IPS DF 19.7 (cell line): Measurements from ENCODE around the gene MBOAT2.
A peak's percentile ranks its signal among the peaks of the same experiment; 100 is the strongest.
"Not testable (repeated sequence)": the region's sequence is repeated elsewhere in the genome, so short reads cannot be mapped to it uniquely, and the experiment has no call there.

Source experiments
- DNase-seq: peaks from one replicate; pipeline ENCODE4 v3.0.0-alpha.2; 2013; ENCODE audit warnings: low read depth, low spot score

Gene MBOAT2

DNA sequence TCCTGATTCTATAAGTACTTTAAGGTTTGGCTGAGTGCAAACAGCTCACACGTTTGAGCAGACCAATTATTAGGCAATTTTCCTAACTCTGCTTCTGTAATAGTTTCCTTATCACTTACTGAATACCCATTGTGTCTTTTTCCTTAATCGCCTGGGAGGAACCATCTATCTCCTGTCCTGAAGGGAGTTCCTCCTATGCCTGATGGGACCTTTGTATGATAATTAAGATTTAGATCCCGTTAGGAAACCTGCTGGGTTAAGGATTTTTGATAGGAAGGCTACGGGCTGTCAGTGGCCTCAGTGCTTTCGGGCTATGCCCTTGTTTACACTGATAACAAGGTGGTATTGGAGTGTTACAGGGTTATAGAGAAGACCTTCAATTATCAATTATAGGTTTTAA, 106.8 kb downstream of the MBOAT2 start:
- DNase-seq = not testable (repeated sequence)

DNA sequence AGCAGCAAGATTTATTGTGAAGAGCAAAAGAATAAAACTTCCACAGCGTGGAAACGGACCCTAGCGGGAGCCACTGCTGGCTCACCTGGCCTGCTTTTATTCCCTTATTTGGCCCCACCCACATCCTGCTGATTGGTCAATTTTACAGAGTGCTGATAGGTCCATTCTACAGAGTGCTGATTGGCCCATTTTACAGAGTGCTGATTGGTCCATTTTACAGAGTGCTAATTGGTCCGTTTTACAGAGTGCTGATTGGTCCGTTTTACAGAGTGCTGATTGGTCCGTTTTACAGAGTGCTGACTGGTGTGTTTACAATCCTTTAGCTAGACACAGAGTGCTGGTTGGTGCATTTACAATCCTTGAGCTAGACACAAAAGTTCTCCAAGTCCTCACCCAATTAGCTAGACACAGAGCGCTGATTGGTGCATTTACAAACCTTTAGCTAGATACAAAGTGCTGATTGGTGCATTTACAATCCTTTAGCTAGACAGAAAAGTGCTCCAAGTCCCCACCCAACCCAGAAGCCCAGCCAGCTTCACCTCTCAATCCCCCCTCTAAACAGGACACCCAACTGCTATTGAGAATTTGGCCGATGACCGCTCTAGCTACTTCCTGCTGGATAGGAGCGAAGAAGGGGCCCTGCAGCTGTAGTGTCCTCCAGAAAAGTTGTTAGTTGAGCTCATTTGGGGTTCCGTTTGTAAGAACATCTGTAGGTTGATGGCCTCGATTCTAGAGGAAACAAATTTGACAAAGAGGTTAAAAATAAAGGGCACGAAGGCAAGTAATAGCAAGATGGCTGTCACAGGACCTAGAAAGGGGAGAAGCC, 108.2 kb downstream of the MBOAT2 start:
- not testable (repeated sequence) for DNase-seq

DNA sequence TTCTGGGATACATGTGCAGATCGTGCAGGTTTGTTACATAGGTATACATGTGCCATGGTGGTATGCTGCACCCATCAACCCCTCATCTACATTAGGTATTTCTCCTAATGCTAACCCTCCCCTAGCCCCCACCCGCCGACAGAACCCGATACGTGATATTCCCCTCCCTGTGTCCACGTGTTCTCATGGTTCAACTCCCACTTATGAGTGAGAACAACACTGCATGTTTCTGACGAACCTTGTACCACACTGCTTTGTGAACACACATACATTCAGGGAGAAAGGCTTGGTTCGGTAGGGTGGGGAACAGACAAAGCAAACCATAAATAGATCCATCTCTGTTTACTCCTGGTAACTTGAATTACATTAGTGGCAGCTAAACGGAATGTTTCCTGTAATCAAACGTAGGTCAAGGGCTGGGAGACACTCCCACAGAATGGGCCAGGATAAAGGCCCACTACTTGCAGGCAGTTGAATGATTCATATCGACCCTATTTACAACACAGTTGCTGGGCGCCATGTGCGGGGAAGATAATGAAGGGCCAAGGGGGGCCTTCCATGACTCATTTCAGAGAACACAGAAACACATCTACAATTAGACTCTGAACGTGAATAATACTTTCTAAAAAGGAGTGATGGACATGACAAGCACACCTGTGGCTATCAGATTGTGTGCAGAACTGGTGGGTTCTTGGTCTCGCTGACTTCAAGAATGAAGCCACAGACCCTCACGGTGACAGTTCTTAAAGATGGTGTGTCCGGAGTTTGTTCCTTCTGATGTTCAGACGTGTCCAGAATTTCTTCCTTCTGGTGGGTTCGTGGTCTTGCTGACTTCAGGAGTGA, 109.3 kb downstream of the MBOAT2 start:
- no peak for DNase-seq

DNA sequence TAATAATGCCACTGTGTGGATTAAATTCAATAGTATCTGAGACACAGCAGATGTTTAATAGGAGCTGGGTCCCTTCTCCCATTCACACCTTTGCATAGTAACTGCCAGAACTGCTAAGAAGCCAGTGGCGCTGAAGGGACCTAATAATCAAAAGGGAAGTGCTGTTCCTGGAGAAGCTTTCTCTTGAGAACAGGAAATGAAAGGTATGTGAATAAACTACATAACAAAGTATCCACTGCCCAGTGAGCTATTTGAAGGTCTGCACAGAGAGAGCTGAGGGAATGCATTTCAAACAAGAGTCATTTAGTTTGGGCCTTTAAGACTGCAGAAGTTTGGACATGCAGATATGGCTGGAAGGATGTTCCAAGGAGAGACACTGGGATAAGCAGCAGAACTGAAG, 110.0 kb downstream of the MBOAT2 start:
- DNase-seq = no peak

DNA sequence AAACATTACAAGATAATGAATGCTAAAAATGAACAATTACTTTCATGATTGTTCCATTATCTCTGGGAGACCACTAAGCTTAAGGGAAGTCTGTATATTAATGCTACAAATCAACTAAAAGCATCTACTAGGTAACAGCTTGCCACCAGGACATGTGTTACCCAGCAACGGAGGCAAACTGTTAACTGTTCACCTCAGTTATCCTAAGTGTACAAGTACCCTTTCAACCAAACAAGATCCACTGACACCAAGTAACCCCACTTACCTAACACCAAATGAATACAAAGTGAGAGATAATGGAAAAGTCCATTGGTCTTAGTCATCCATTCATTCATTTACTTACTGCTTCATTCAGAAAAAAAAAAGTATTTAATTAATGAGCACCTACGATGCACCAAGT, 111.4 kb downstream of the MBOAT2 start:
- no peak for DNase-seq

DNA sequence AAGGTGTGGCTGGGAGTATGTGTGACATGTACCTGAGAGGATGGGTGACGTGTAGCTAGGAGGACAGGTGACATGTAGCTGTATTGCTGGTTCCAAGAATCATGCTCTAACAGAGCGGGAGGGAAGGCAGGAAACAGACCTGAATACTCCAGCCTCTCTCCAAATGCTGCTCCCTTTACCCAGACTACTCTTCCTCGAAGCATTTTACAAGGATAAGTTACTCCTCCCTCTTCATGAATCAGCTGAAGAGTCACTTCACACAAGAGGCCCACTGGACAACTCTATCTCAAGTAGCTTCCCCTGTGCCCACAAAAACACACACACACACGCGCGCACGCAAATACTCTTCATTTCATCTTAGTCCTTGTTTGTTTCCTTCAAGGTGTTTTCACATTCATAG, 113.5 kb downstream of the MBOAT2 start:
- no peak for DNase-seq

DNA sequence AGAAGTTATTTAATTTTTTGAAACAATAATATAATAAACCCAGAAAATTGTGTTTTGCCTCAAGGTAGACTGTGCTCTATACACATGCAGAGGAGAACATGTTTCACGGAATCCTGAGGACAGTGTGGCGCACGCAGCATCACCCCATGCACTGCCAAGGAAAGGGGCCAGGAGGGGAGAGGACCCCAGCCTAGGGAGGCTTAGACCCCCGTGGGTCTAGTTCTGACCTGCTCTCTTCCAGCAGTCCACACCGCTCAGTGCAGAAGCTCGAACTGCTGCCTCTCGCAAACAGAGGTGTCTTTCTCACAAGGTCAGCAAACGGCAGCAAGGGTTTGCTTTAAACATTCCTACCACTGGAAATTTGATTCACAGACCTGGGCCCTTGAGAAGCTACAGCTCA, 114.5 kb downstream of the MBOAT2 start:
- DNase-seq = no peak

DNA sequence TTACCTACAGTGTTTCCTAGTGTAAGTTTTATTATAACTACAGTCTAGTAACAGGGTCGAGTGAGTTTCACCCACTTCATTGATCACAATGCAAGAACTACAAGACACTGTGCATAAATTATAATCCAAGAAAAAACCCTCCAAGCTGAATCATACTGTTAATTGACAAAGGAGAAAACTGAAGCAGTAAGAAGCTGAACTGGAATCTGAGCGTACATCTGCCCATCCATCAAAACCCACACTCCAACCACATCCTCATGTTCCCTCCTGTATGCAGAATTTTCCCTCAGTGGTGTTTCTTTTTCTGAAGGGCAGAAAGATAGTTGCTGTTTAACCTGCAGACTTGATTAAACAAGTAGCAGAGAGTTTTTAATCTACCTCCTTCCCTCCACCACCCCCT, 116.6 kb downstream of the MBOAT2 start:
- DNase-seq = no peak

DNA sequence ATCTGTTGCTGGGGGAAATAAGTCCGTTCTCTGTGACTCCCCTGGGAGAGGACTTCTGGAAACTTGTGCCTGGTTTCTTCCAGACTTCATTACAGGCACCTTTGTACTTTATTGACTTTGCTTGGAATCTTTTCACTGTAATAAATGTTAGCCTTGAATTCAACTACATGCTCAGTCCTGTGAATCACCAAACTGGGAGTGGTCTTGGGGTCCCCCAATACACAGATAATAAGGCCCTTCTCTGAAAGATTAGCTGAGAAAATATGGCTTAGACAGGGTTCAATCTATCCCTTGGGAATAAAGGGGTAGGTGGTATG, 117.3 kb downstream of the MBOAT2 start:
- DNase-seq = no peak

DNA sequence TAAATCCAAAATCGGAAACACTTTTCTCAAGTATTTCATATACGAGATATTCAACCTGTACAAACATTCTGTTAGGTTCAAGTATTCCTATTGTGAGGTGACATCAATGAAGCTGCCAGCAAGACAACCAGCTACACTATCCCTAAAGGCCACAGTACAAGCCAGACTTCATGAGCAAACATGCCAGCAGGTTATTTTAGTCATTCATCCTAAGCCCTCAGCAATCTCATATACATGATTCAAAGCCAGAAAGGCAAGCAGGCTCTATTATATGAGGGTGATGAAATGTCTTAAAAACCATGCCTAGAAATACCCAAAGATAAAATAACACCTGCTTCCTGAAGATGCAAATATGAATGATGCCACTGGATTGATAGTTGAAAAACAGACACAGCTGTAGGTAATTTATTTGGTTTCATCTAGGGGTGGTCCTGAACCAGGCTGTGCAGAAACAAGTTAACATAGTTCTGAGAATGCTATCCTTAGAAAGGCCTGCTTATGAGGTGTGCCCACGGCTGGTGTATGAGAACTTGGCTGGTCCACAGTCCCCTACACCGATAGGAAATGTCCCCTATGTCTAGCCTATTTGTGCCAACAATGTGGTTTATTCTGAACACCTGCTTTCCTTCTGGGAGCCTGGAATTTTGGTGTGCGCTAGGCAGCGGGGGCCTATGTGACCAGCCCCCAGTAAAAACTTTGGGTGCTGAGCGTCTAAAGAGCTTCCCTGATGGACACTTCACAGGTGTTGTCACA, 117.9 kb downstream of the MBOAT2 start:
- no peak for DNase-seq

DNA sequence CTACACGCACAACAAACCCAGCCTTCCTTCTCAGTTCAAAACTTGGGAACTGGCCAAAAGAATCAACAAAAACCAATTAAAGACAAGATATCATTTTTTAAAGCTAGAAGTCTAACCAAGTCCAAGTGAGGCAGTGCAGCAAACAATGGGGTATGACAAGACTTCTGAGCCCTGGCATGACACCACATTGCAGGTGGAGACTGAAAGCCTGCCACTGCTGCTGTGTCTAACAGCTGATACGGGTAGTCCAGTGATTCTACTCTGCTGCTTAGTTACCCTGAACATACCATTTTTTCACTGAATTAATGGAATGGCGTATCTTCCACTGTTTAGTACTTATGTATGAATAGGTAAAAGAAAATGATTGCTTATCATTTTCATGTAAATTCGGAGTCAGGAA, 118.7 kb downstream of the MBOAT2 start:
- DNase-seq = no peak

DNA sequence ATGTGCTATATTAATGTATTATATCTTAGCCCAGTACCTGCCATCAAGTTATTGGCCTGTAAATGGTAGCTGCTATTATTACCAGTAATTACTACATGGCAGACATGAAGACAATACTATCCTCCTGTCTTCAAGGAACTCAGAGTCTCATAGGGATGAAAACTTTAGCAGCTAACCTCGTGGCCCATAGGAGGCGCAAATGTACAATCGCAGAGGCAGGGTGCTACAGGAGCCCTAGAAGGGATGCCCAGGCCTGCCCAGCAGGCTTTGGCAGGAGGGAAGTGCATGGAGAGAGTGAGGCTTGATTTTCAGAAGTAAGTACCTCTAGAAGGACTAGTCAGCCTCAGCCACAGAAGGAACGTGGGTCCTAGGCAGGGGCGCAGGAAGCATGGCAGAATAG, 121.4 kb downstream of the MBOAT2 start:
- DNase-seq = peak; percentile 42

DNA sequence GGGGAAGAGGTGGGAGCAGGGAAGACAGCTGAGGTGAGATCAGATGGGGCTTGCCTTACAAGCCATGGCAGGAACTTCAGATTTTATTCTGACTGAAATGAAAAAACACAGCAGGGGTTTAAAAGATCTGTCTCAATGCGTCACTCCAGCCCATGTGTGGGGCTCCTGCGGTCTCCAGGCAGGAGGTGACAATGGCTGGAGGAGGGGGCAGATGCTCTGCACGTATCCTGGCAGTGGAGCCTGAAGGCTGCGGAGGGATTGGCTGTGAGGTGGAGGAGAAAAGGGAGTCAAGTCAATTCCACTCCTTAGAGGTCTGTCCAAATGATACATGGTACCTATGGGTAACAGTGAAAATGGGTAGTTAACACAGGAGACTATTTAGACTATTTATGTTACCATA, 125.6 kb downstream of the MBOAT2 start:
- DNase-seq = no peak

DNA sequence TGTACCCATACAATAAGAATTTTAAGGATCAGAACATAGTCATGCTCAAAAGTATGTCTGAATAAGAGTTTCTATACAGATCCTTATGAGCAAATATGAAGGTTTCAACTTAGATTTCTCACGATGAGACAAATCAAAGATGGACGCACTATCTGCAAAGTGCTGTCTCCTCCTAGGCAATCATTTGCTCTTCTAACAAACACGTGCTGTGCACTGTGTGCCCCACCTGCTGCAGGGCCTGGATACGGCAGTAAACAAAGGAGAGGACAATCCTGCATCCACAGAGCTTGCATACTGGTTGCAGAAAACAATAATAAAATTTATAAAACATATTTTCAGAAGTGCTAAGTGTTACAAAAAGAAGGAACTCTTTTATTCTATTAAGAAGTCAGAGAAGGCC, 126.2 kb downstream of the MBOAT2 start:
- no peak for DNase-seq

DNA sequence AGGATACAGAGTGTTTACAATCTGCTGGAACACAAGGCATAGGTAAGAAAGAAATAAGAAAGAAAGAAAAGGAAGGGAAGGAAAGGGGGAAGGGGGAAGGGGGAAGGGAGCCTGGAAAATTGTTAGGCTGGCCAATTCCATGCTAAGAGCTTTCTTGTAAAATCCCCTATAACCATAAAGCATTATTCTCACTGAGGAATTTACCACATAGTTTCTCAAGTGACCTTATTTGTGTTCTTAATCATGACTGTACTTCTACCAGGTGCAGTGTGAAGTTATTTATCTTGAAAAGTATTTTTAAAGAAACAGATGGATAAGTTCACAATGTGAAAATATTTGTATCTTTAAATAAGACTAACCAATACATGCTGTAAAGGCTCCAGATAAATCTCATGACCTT, 126.9 kb downstream of the MBOAT2 start:
- no peak for DNase-seq

DNA sequence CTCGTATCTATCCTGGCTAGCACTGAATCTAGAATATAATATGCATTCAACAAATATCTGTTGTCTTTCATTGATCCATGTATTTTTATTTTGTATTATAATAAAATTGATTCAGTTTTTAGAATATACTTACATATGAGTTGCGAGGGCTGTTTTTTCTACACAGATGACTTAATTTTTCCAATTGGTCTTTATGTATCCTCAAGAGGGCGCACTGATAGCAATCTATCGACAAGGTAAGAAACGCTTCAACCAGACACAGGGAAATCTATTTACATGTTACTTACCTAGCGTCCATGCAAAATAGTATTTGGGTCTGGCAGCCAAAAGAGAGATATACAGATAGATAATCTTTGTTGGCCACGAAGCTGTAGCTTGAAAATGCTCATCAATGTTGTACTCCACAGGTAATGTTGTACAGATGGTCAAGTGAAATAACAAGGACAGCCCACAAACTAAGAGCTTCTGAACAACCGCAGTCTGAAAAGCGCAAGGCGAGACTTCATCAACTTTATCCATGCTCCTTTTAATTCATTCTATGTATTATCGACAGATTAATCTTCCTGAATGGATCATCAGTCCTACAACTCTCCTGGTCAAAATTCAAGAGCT, 130.6 kb downstream of the MBOAT2 start:
- DNase-seq = no peak

DNA sequence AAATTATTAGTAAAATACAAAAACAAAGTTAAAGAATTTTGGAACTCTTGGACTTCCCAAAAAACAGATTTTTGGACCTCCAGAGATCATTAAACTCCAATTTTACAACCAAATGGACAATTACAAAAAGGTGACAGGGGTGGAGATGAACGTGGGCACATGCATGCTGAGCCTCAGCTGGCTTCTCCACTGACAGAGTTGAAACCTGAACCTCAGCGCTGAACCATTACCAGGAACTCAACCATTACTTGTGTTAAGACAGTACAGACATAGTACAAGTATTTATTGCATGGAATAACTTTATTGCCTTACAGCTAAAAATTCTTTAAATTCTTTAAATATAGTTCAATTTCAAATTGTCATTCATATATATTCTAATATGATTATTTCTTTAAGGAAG, 133.0 kb downstream of the MBOAT2 start:
- DNase-seq = no peak

DNA sequence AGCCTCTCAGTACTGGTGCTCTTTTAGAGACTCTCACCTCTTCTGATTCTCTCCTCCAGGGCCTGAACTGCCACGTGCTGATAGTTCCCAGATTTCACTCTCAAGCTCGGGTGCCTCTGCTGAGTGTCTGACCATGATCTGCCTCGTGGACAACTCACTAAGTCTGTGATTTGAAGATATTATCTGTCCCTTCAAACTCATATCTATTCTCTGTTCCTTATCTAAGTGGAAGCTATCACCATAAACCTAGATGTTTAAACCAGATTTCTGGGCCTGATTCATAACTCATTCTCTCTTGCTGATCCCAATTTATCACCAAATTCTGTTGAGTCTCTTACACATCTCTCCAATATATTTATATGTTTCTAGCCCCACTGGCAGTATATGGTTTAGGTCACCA, 136.1 kb downstream of the MBOAT2 start:
- no peak for DNase-seq

DNA sequence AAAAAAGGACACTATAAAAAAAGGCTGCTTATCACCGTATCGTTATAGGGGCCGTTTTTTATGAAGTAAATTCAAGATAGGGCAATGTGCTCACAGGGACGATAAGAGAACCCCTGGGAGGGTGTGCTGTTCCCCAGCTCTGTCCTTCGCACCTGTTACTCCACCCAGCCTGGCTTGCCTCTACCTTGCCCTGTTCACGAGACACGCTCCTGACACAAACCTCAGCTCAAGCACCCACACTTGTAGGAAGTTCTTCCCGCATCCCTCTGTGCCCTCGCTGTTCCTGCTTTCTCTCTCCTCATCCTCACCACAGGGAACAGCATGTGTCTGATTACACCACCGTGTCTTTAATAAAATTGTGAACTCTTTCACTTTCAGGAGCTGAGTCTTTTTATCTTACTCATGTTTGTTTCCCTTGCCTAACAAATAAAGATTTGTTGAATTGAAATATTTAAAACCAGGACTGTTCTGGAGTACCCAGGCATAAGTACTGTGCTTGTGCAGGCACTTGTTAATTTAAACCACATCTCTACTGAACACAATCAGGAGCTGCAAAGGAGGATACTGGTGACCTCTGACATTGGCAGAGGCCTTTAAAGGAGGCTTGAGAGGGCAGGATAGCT, 140.0 kb downstream of the MBOAT2 start:
- DNase-seq = no peak

DNA sequence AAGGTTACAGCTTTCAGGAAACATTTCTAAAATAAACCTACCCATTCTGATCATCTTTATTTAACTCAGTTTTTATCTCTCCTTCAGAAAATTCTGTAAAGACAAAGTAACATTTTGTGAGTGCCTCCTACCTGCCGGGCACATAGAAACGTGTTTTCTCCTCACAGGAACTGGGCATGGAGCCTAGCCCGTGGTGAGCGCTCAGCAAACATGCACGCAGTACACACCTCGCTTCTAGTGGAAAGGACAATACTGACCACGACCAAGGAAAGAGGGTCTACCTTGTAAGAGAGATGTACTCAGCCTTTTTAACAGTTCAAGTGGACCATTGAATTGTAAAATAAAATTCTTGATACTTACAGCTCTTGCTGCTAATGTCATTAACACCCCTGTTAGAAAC, 141.3 kb downstream of the MBOAT2 start:
- no peak for DNase-seq

DNA sequence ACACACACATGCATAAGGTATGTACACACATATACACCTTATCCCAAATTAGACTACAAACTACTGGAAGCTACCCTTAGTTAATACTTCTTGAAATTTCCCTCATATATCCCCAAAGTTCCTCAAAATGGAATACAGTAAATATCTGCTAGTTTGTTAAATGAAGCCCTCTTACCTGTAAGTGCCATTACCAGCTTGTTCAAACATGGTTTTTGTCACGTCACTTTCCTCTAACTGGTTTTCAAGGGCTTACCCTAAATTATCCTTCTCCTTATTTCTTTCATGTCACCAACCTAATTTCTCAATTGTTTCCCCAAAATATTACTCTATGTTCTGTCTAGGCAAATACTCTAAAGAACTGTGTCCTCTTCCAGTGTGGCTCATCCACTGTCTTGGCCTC, 141.7 kb downstream of the MBOAT2 start:
- no peak for DNase-seq

DNA sequence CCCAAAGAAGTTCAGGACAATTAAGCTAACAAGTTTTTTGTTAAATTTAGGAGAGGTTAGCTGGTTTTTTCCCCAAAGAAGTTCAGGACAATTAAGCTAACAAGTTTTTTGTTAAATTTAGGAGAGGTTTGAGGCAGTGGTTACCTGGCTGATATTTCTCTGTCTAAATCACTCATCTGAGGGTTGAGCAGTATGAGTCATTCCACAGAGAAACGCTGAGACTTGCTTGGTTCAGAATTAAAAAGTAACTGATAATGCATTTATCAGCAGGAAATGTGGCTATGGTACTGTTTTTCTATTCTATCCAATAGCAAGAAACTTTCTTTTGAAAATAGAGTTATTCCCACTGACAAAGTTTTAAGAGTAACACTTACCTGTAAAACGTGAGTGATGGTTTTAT, 143.2 kb downstream of the MBOAT2 start:
- DNase-seq = no peak
